ENCODE measurements around the gene FLT3.

The FLT3 gene

DNA sequence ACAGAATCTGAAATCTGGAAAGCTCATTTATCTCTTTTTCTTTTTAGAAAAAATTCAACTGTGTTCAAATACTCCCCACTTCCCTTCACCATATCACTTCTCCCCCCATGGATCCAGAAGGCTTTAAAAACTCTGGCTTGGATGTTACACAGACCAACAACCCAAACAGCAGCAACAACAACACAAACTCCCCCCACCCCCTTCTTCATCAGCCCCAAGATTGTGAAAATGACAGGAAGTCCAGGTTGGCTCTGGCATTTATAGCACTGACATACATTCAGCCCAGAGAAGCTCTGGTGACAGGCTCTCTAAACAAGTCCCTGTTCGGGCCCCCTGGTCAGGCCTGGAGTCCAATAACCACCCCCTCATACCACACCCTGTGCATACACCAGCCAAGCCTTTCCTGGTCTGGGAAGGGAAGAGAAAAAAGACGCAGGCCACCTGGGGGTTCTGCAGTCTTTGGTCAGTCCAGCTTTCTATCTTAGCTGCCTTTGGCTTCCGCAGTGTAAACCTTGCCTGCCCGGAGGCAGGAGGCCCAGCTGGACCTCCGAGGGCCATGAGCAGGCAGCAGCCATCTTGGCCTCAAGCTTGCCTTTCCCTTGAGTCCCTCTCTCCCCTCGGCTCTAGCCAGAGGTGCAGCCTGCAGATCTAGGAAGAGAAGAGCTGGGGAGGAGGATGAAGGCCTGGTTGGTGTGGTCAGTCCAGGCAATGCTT, 138.1 kb downstream of the FLT3 start:
- DNase-seq (ENCODE audit: low read depth, low spot score) = no peak

DNA sequence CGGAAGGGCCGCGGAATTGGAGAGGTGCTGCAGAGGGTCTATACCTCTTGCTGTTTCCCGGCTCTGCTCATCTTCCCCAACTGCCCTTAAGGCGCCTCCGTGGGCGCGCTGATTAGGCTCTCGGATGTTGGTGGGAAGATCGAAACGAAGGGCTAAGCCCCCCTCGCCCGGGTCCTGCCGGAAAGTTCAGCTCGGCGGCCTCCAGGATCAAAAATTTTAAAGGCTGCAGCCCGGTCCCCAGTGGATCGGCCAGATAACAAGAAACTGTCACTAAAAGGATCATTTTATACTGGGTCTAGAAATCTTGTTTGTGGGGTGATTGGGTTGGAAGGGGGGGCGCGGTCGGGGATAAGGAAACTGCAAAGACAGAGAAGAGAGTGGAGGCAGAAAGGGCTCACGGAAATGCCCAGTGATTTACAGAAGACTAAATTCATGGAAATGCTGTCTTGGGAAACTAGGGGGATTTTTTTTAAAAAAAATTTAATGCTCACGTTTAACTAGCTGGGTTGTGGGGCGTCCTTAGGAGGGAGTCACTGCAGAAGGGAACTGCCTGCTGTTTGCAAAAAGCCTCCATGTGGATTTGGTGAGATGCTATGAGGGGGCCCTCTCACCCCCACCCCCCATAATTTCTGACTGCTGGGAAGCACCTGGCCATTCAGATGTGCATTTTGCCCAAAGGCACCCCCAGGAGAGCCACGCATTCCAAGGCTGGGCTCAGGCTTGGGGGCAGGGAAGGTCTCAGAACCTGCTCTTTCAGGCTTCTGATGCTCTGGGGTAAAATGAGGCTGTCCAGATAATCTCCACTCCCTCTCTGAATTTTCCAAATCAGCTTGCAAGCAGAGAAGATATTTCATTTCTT, 138.9 kb downstream of the FLT3 start:
- DNase-seq (ENCODE audit: low read depth, low spot score) = no peak

GRCh38 chr13:27960362-27961226, 139.8 kb downstream of the FLT3 start:
- no peak for DNase-seq (ENCODE audit: low read depth, low spot score)

GRCh38 chr13:27959976-27960361, 140.4 kb downstream of the FLT3 start:
- DNase-seq (ENCODE audit: low read depth, low spot score) = no peak

DNA sequence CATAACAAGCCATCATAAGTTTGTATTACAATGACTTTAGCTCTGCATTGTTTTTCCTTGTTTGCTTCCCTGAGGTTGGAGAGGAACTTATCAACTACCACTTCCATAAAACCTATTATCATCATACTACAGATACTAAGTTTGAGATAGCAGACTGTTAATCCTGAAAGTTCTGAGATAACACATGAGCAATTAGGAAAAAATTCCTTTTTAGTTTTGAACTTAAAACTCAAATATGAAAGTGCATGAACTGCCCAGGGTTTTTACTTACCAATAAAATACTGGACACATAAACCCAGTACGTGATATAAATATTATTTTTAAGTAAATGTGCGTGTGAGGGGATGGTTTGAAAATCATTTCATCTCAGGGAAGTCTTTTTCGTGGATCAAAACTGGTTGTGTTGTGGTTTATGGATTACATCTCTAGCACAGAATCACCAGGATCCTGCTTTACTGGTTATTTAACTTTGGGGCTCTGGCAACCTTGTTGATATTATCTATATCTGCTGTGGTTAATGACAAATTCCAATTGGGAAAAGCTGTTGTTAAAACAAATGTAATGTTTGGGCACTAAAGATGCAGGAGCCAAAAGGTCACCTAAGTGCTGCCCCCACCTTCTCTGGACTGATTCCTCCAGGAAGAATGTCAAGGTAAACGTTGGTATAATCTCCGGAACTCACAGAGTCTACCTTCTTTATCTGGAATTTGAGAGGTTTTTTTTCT, 143.6 kb downstream of the FLT3 start:
- no peak for DNase-seq (ENCODE audit: low read depth, low spot score)

- DNase-seq (ENCODE audit: low read depth, low spot score) = no peak
Observed at GRCh38 chr13:27955014-27955591, 145.3 kb downstream of the FLT3 start.

GRCh38 chr13:27954406-27954851, 145.9 kb downstream of the FLT3 start:
- no peak for DNase-seq (ENCODE audit: low read depth, low spot score)

- DNase-seq (ENCODE audit: low read depth, low spot score) = no peak
Observed at GRCh38 chr13:27953676-27954405, 146.5 kb downstream of the FLT3 start.
